ENCODE measurements around the gene HASPIN.

Gene HASPIN

GRCh38 chr17:3688852-3689261 lies 34.8 kb upstream of the HASPIN start:
- Mint-ChIP-seq H3K27ac (no peak overlapping the region), H3K9me3 (no peaks in the 10 kb centered on the region), H3K36me3 (ENCODE audit: low read depth) (no peaks in the 10 kb centered on the region), H3K4me3 (no peak overlapping the region), H3K27me3 (ENCODE audit: low read depth) (peaks cover 28% of the 10 kb centered on the region), H3K4me1 (no peaks in the 10 kb centered on the region)
- TF ChIP-seq CTCF (IDR thresholded peaks at IDR 0.05; ENCODE audit: unreplicated experiment in 3 of 3), result no peak

- H3K9me3 Mint-ChIP-seq, result no peaks in the 10 kb centered on the region
- no peaks in the 10 kb centered on the region for H3K36me3 Mint-ChIP-seq (ENCODE audit: low read depth)
- no peak overlapping the region for H3K4me3 Mint-ChIP-seq
- no peak for TF ChIP-seq CTCF (IDR thresholded peaks at IDR 0.05; ENCODE audit: unreplicated experiment in 3 of 3)
- H3K27me3 Mint-ChIP-seq (ENCODE audit: low read depth), result peaks cover 29% of the 10 kb centered on the region
- peaks cover 2% of the 10 kb centered on the region for H3K4me1 Mint-ChIP-seq
- no peak overlapping the region for H3K27ac Mint-ChIP-seq
These were observed 34.2 kb upstream of the HASPIN start for GRCh38 chr17:3689262-3690093.

GRCh38 chr17:3690094-3690715 lies 33.5 kb upstream of the HASPIN start:
- H3K9me3 Mint-ChIP-seq, result no peaks in the 10 kb centered on the region
- H3K27me3 Mint-ChIP-seq (ENCODE audit: low read depth), result peaks cover 36% of the 10 kb centered on the region
- H3K4me3 Mint-ChIP-seq, result no peak overlapping the region
- no peak overlapping the region for H3K27ac Mint-ChIP-seq
- TF ChIP-seq CTCF (IDR thresholded peaks at IDR 0.05; ENCODE audit: unreplicated experiment in 3 of 3), result no peak
- no peaks in the 10 kb centered on the region for H3K36me3 Mint-ChIP-seq (ENCODE audit: low read depth)
- H3K4me1 Mint-ChIP-seq, result peaks cover 6% of the 10 kb centered on the region

GRCh38 chr17:3691617-3692067 lies 32.1 kb upstream of the HASPIN start:
- Mint-ChIP-seq H3K27me3 (ENCODE audit: low read depth) (peaks cover 51% of the 10 kb centered on the region), H3K4me3 (no peak overlapping the region), H3K4me1 (peaks cover 6% of the 10 kb centered on the region), H3K36me3 (ENCODE audit: low read depth) (no peaks in the 10 kb centered on the region), H3K9me3 (no peaks in the 10 kb centered on the region), H3K27ac (no peak overlapping the region)
- TF ChIP-seq CTCF (IDR thresholded peaks at IDR 0.05; ENCODE audit: unreplicated experiment in 3 of 3), result no peak

- Mint-ChIP-seq H3K27ac (no peak overlapping the region), H3K27me3 (ENCODE audit: low read depth) (peaks cover 58% of the 10 kb centered on the region), H3K9me3 (no peaks in the 10 kb centered on the region), H3K36me3 (ENCODE audit: low read depth) (no peaks in the 10 kb centered on the region), H3K4me1 (peaks cover 6% of the 10 kb centered on the region), H3K4me3 (no peak overlapping the region)
- no peak for TF ChIP-seq CTCF (IDR thresholded peaks at IDR 0.05; ENCODE audit: unreplicated experiment in 3 of 3)
These were observed 31.4 kb upstream of the HASPIN start for GRCh38 chr17:3692346-3692745.

All from nephron (organoid).